Lung (tissue), 12 donors: Measurements from ENCODE around the gene ACOX1. TPM values are rescaled to one million over a fixed set of nuclear protein-coding genes. Genes with fewer than 3 reads are reported as not detected.

Source experiments
- ATAC-seq: fragments of 200-7000 bp; cut with Tn5 transposase; one replicate; pipeline ENCODE4 v1.9.1; 2020; ENCODE audit warnings: moderate number of reproducible peaks; ENCODE audit not compliant: insufficient read depth, low FRiP score
- DNase-seq, 3 donors: peaks; one replicate each; pipeline ENCODE4 v3.0.0-alpha.2; 2013 to 2017
- H3K27ac ChIP-seq, 2 donors: one replicate each; pipeline ENCODE4 v1.5.1; 2013; ENCODE audit warnings: mild to moderate bottlenecking in 2 of 2, moderate library complexity in 2 of 2, control low read depth in 1 of 2, inconsistent platforms in 1 of 2, low read depth in 1 of 2, low read length in 1 of 2
- H3K27me3 ChIP-seq, 3 donors: one replicate each; pipeline ENCODE4 v1.5.1; 2013; ENCODE audit warnings: low read length in 2 of 3; ENCODE audit not compliant: control insufficient read depth in 3 of 3, insufficient read depth in 3 of 3
- H3K36me3 ChIP-seq, 4 donors: one replicate each; pipeline ENCODE4 v1.5.1; 2013; ENCODE audit warnings: low read length in 4 of 4, mild to moderate bottlenecking in 1 of 4, moderate library complexity in 1 of 4; ENCODE audit not compliant: control insufficient read depth in 4 of 4, insufficient read depth in 4 of 4
- H3K4me1 ChIP-seq, 5 donors: one replicate each; pipeline ENCODE4 v1.5.1; 2013; ENCODE audit warnings: low read length in 5 of 5, mild to moderate bottlenecking in 2 of 5, moderate library complexity in 1 of 5; ENCODE audit not compliant: control insufficient read depth in 5 of 5, insufficient read depth in 5 of 5
- H3K4me3 ChIP-seq: one replicate; pipeline ENCODE4 v1.5.1; 2013; ENCODE audit warnings: mild to moderate bottlenecking, control low read depth, moderate library complexity
- H3K9ac ChIP-seq, 2 donors: one replicate each; pipeline ENCODE4 v1.5.1; 2013; ENCODE audit warnings: low read length in 2 of 2, control low read depth in 1 of 2; ENCODE audit not compliant: insufficient read depth in 1 of 2
- H3K9me3 ChIP-seq, 4 donors: one replicate each; pipeline ENCODE4 v1.5.1; 2013; ENCODE audit warnings: low read length in 3 of 4, mild to moderate bottlenecking in 1 of 4, moderate library complexity in 1 of 4; ENCODE audit not compliant: control insufficient read depth in 4 of 4, insufficient read depth in 3 of 4
- CTCF ChIP-seq: IDR thresholded peaks from 2 replicates; pipeline ENCODE4 v1.5.1; 2012; ENCODE audit warnings: mild to moderate bottlenecking; ENCODE audit errors: control extremely low read depth, extremely low read depth
- WGBS, 2 donors: extraction: QIAGEN DNeasy Blood & Tissue Kit; methylation state at CpG; one replicate each; pipeline ENCODE4 v1.1.7; 2013; 5-methylcytosine and 5-hydroxymethylcytosine counted together
- polyA plus RNA-seq, 2 donors: library from polyadenylated mRNA; stranded (reverse); fragments of 200-250 nt; gene quantifications; one replicate each; pipeline ENCODE4 v1.2.1, GENCODE V29; 2013
- total RNA-seq, 2 donors: library from RNA; depleted of rRNA in 1 of 2; stranded (reverse); fragments of >200 nt in 1 of 2; gene quantifications; one replicate each; pipeline ENCODE4 v1.2.1, GENCODE V29; 2014 to 2021
- donor health status: control.
- donor health status: control.
- donor health status: Bipolar disorder and iron deficiency.
- donor health status: healthy.
- donor health status: DM: yes; HTN: yes; CAD: no.

ACOX1 gene
- total and polyA plus RNA-seq, 4 donors: 19.9 to 80.1 (median 45.9) TPM

GRCh38 chr17:75987041-75987440, 8.1 kb upstream of the ACOX1 start:
- Histone ChIP-seq H3K36me3 (peaks cover 0 to 18% (median 6%) of the 10 kb centered on the region in 4 donors), H3K27ac (no peak overlapping the region), H3K9me3 (no peaks in the 10 kb centered on the region), H3K27me3 (no peaks in the 10 kb centered on the region), H3K4me3 (no peak overlapping the region), H3K4me1 (peaks cover 0 to 18% (median 5%) of the 10 kb centered on the region in 5 donors), H3K9ac (no peak overlapping the region)
- WGBS, 2 donors: 81 to 94% methylated on average over 4 of the region's 4 CpGs
- DNase-seq (no peak), ATAC-seq (no peak)
- TF ChIP-seq CTCF: no peak

GRCh38 chr17:75985986-75986385, 7.0 kb upstream of the ACOX1 start:
- 95% methylated on average over 4 of the region's 4 CpGs for WGBS, 2 donors
- no peak overlapping the region for H3K4me3 ChIP-seq
- no peaks in the 10 kb centered on the region for H3K27me3 ChIP-seq
- H3K36me3 ChIP-seq: peaks cover 0 to 10% (median 2%) of the 10 kb centered on the region in 4 donors
- peaks cover 0 to 23% (median 8%) of the 10 kb centered on the region in 5 donors for H3K4me1 ChIP-seq
- no peak for TF ChIP-seq CTCF
- no peak overlapping the region for H3K9ac ChIP-seq
- H3K9me3 ChIP-seq: no peaks in the 10 kb centered on the region
- DNase-seq: no peak
- H3K27ac ChIP-seq: no peak overlapping the region
- ATAC-seq: no peak

- DNase-seq (no peak), ATAC-seq (peak; percentile 35)
- H3K4me1 ChIP-seq: peaks cover 0 to 37% (median 8%) of the 10 kb centered on the region in 5 donors
- 52 to 69% methylated on average over 6 of the region's 6 CpGs for WGBS, 2 donors
- no peak for TF ChIP-seq CTCF
- no peaks in the 10 kb centered on the region for H3K9me3 ChIP-seq
- H3K27ac ChIP-seq: peak overlapping the region in 1 of 2 donors; percentile 43
- H3K36me3 ChIP-seq: peaks cover 0 to 8% (median 2%) of the 10 kb centered on the region in 4 donors
- no peaks in the 10 kb centered on the region for H3K27me3 ChIP-seq
- H3K4me3 ChIP-seq: no peak overlapping the region
- H3K9ac ChIP-seq: no peak overlapping the region
Measured at GRCh38 chr17:75983501-75984181, 4.7 kb upstream of the ACOX1 start.
